Suppressor macrophage treated with lipopolysaccharide for 4 hours (primary cell): ENCODE measurements around the gene TRPV3.

Source experiments
- DNase-seq: peaks from one replicate; pipeline ENCODE4 v3.0.0-alpha.2; 2020

Gene TRPV3

DNA sequence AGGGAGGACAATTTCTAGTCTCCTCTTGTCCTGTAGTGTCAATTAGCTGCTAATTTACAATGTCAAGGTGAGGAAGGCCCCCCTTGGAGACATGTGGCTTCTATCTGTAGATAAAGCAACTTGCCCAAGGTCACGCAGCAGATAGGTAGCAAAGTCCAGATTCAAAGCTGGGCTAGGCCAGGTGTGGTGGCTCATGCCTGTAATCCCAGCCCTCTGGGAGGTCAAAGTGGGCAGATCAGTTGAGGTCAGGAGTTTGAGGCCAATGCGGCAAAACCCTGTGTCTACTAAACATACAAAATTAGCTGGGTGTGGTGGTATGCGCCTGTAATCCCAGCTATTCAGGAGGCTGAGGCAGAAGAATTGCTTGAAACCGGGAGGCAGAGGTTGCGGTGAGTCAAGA, 11.1 kb downstream of the TRPV3 start:
- no peak for DNase-seq

DNA sequence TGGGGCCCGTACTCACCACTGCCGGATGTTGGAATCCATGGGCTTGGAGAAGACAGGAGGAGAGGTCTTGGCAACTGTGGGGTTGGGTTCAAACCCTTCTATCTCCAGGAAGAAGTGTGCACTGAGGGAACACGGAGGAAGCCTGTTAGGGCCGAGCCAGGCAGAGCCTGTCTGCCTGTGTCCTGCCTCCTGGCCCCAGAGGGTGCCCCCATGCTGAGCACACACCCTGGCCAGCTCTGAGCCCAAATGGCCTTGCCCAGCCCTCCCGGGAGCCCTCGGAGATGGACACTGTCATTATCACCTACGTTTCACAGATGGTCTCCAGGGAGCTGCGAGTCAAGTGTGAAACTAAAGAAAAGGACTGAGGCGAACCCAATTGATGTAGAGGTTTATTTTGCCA, 12.5 kb downstream of the TRPV3 start:
- no peak for DNase-seq

GRCh38 chr17:3544365-3544764, 13.2 kb downstream of the TRPV3 start:
- no peak for DNase-seq

DNA sequence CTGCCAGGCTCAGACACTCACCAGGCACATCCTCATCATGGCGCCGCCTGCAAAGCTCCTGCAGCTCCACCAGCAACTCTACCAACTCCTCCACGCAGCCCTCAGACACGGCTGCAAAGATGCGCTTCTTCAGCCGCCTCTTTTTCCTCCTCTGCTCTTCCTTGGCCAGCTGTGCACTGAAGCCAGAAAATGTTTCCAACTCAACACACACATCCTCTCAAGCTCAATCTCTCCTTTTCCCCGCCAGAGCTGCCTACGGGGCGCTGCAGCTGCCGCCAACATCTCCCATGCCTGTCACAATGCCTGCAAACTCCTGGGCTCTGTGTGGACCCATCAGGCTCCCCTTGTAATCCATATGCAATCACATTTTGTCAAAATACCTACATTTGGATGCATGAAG, 14.2 kb downstream of the TRPV3 start:
- DNase-seq = no peak

GRCh38 chr17:3542410-3543088, 15.1 kb downstream of the TRPV3 start:
- DNase-seq = no peak

- DNase-seq = no peak
These were observed 17.6 kb downstream of the TRPV3 start for GRCh38 chr17:3539881-3540540.

GRCh38 chr17:3536716-3537115, 20.9 kb downstream of the TRPV3 start:
- DNase-seq = no peak

- DNase-seq = peak; percentile 5
These were observed 22.2 kb downstream of the TRPV3 start for GRCh38 chr17:3535253-3535995.

GRCh38 chr17:3534881-3535252, 22.7 kb downstream of the TRPV3 start:
- no peak for DNase-seq

DNA sequence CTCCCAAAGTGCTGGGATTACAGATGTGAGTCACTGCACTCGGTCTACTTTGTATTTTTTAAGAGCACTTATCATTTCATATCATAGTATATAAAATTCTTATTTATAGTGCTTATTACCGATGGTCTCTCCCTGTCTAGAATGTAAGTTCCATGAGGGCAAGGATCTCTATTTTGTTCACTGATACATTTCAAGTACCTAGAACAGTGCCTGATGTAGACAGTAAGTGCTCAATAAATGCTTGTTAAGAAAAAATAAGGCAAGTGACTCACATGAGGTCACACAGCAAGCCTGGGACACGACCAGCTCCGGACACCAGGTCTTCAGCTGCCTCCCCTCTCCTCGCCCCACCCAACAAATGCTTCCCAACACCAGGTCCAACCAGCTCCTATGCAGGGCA, 23.9 kb downstream of the TRPV3 start:
- no peak for DNase-seq

GRCh38 chr17:3532859-3533142, 24.8 kb downstream of the TRPV3 start:
- no peak for DNase-seq

DNA sequence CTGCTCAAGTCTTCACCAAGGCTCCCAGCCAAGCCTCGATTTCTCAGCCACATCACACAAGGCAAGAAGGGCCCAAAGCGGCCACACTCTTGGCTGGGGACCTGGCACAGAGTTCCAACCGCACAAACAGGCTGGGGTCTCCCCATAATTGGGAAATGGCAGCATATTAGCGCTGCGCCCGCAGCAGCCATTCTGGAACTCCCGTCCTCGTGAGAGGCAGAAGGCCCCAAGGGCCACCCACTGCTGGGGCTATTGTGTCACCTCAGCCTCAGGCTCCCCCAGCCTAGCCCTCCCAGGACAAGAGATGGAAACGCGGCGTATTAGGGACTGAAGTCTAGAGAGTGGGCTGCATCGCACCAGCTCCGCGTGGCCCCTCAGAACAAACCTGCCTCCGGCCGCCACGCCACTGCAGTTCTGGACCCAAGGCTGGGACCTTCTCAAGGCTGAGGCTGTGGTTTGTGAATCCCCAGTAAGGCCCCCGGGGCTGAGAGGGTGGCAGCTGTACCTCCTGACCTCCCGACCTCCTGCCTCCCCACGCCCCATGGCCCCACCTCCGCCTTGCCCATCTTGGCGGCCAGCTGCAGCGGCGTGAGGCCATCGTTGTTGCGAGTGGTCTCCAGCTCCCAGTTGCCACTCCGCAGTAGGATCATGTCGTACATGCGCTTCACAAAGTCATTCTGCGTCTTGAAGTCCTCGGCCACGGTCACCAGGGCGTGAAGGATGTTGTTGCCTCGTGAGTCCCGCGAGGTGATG, 25.3 kb downstream of the TRPV3 start:
- DNase-seq = no peak

DNA sequence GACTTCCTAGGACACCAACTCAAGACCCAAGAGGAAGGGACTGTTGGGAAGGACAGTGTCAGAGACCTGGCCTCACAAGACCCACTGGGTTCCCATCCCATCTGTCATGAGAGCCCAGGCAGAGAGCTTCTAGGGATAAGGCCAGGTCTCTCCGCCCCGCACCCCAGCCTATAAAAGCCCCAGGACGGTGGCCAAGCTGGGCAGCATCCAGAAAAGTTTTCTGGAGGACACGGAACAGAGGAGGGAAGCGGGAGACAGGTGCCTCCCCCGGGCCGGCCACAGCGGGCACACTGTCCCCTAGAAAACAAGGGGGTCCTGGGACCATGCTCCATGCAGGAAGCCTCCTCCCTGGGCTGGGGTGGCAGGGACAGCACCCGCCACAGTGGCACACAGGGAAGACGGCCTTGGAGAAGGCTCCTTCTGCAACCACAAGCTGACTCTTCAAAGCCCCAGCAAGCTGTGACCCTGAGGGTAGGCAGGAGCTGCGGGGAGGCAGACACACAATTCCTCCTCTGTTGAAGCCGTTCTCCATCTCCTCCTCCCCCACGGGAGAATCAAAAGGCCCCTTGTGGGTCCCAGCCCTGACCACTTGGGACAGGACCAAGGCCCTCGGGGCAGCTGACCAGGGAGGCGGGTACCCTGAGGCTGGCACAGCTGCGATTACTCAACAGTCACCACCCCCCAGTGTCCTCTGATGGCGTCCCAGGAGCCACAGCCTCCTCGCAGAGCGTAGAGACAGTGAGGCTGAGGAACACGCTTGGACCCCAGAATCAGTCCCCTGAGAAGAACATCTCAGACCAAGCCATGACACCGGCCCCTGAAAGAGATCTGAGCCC, 26.1 kb downstream of the TRPV3 start:
- no peak for DNase-seq

- no peak for DNase-seq
These were observed 27.5 kb downstream of the TRPV3 start for GRCh38 chr17:3529817-3530741.

- DNase-seq = no peak
These were observed 28.6 kb downstream of the TRPV3 start for GRCh38 chr17:3528880-3529511.

GRCh38 chr17:3528403-3528851, 29.2 kb downstream of the TRPV3 start:
- no peak for DNase-seq

- DNase-seq = no peak
These were observed 29.7 kb downstream of the TRPV3 start for GRCh38 chr17:3527896-3528295.

DNA sequence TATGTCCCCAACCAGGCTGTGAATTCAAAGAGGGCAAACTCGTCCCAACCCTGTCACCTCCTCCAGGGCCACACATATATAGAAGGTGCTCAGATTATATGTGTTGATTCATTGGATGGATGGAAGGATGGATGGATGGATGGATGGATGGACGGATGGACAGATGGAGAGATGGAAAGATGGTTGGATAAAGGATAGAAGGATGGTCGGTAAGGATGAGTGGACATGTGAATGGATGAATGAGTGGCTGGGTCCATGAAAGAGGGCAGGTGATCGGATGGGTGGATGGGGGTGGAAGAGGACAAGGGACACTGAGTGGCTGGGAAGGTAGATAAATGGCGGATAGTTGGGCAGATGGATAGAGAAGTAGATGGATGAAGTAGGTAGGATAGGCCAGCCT, 30.1 kb downstream of the TRPV3 start:
- DNase-seq = no peak

- no peak for DNase-seq
These were observed 30.6 kb downstream of the TRPV3 start for GRCh38 chr17:3526971-3527370.

- DNase-seq = no peak
These were observed 31.1 kb downstream of the TRPV3 start for GRCh38 chr17:3526491-3526890.

DNA sequence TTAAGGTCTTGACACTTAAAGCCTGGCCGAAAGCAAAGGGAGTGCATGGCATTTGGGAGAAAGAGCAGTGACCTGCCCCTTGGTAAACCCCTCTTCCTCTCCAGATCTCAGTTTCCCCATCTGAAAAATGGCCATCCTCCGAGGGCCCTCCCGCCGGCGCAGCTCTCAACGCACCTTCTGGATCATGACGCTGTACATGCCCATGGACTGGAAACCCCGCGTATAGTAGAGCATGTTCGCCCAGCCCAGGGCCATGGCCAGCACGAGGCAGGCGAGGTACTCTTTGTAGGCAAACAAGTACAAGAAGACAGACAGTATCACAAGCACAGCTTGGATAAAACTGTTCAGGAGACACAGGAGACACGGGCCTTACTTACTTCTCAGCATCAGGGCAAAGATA, 33.6 kb downstream of the TRPV3 start:
- no peak for DNase-seq
